Transverse colon (tissue), 4 donors: ENCODE results near the gene DIO3.

Experiments used
- EP300 ChIP-seq: sonication (generic); formaldehyde crosslinking; IDR thresholded peaks from one replicate; pipeline ENCODE4 v1.6.1; 2017; ENCODE audit warnings: antibody characterized with exemption, low read depth
- POLR2A ChIP-seq: fragments of 450-650 bp; IDR thresholded peaks from one replicate; pipeline ENCODE4 v1.6.1; 2016; ENCODE audit warnings: antibody characterized with exemption, mild to moderate bottlenecking, moderate library complexity
- POLR2AphosphoS5 ChIP-seq, 3 donors: sonication (generic); formaldehyde crosslinking; IDR thresholded peaks; one replicate each; pipeline ENCODE4 v1.6.1; 2016; ENCODE audit warnings: antibody characterized with exemption in 3 of 3
- TF ChIP-seq, protein P1 (sequence below), 5 experiments: fragments of 200-600 bp in 3 of 5; fragments of 450-650 bp in 2 of 5; sonication (generic) in 3 of 5; IDR thresholded peaks; 1 replicate in 2 of 5; 2 replicates in 3 of 5; pipeline ENCODE4 v1.5.1; 2016 to 2017; ENCODE audit warnings: antibody characterized with exemption in 5 of 5, inconsistent platforms in 3 of 5, mild to moderate bottlenecking in 2 of 5, moderate library complexity in 1 of 5

DNA sequence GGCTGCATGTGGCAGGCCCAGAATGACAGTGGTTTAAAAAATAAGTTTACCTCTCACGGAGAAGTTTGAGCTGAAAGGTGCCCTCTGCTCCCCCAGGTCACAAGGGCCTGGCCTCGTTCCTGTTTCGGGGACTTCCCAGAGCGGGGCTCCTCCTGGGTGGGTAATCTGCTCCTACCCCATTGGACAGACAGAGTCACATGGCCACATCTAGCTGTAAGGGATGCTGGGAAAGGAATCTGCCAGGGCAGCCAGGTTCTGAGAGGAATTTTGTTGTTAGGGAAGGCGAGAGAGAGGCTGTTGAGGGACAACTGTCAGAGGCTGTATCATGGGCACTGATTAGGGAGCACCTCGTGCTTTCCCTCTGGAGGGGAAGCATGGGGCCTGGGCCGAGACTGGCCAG, 24.0 kb upstream of the DIO3 start:
- TF ChIP-seq POLR2AphosphoS5 (IDR thresholded peaks at IDR 0.05) = no peak
- TF ChIP-seq, protein P1, sequence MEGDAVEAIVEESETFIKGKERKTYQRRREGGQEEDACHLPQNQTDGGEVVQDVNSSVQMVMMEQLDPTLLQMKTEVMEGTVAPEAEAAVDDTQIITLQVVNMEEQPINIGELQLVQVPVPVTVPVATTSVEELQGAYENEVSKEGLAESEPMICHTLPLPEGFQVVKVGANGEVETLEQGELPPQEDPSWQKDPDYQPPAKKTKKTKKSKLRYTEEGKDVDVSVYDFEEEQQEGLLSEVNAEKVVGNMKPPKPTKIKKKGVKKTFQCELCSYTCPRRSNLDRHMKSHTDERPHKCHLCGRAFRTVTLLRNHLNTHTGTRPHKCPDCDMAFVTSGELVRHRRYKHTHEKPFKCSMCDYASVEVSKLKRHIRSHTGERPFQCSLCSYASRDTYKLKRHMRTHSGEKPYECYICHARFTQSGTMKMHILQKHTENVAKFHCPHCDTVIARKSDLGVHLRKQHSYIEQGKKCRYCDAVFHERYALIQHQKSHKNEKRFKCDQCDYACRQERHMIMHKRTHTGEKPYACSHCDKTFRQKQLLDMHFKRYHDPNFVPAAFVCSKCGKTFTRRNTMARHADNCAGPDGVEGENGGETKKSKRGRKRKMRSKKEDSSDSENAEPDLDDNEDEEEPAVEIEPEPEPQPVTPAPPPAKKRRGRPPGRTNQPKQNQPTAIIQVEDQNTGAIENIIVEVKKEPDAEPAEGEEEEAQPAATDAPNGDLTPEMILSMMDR (IDR thresholded peaks at IDR 0.05) = no peak
- no peak for TF ChIP-seq POLR2A
- no peak for TF ChIP-seq EP300
